Measurements from ENCODE around the gene CDK6. TPM values are rescaled to one million over a fixed set of nuclear protein-coding genes. Genes with fewer than 3 reads are reported as not detected.

Gene CDK6
- total and polyA plus RNA-seq, 2 of the 8 experiments (the other 6 are each of a cell fraction or from before 2014, with no cell fraction given), result 5.9 to 18.9 TPM

- TF ChIP-seq RBBP5 (IDR thresholded peaks at IDR 0.05; ENCODE audit: borderline replicate concordance, low read depth, low read length) (no peak), USF2 (IDR thresholded peaks at IDR 0.05; ENCODE audit: low read length) (no peak), SP2 (IDR thresholded peaks at IDR 0.05; ENCODE audit: low read length) (no peak), HDAC2 (IDR thresholded peaks at IDR 0.05; ENCODE audit: borderline replicate concordance in 1 of 2, low read depth in 2 of 2, low read length in 2 of 2) (no peak), MAFK (IDR thresholded peaks at IDR 0.05; ENCODE audit: low read depth, low read length) (peak; percentile 89), EZH2 (IDR thresholded peaks at IDR 0.05; ENCODE audit: low read depth, low read length, severe bottlenecking) (no peak)
- Histone ChIP-seq H3K79me2 (ENCODE audit: control insufficient read depth in 1 of 2, insufficient read depth in 2 of 2, low read length in 2 of 2) (no peaks in the 10 kb centered on the region), H4K8ac (ENCODE audit: extremely low read depth, insufficient read depth, low read length) (no peak overlapping the region), H3K4me1 (replicated peaks in 1 of 4; ENCODE audit: control insufficient read depth in 3 of 4, insufficient read depth in 4 of 4, low read length in 3 of 4) (no peaks in the 10 kb centered on the region), H3K36me3 (ENCODE audit: control insufficient read depth in 2 of 4, insufficient read depth in 4 of 4, low read length in 3 of 4) (no peaks in the 10 kb centered on the region), H3K4ac (replicated peaks; ENCODE audit: insufficient read length, low read depth, low read length) (no peak overlapping the region), H2AFZ (ENCODE audit: low read length) (no peak overlapping the region), H2BK20ac (ENCODE audit: low read length) (no peak overlapping the region), H3K79me1 (ENCODE audit: low read depth, low read length) (no peaks in the 10 kb centered on the region), H2BK12ac (ENCODE audit: low read depth, low read length) (no peak overlapping the region), H3K14ac (ENCODE audit: insufficient read length) (no peak overlapping the region), H3K23ac (ENCODE audit: insufficient read length) (no peak overlapping the region), H4K20me1 (replicated peaks in 1 of 2; ENCODE audit: control insufficient read depth in 1 of 2, insufficient read depth in 2 of 2, low read length in 2 of 2) (no peaks in the 10 kb centered on the region), H2BK120ac (replicated peaks; ENCODE audit: low read depth, low read length) (no peak overlapping the region), H2AK5ac (ENCODE audit: low read depth, low read length) (no peak overlapping the region), H3K23me2 (ENCODE audit: low read depth, low read length) (no peaks in the 10 kb centered on the region), H3K9me3 (ENCODE audit: insufficient read depth in 2 of 2, low read depth in 1 of 2, low read length in 1 of 2) (no peaks in the 10 kb centered on the region), H3K4me3 (ENCODE audit: extremely low read depth in 1 of 4, insufficient read depth in 2 of 4, low read depth in 3 of 4, low read length in 4 of 4) (no peak overlapping the region), H2BK5ac (ENCODE audit: low read depth, low read length) (no peak overlapping the region), H3K56ac (replicated peaks; ENCODE audit: insufficient read length, low read depth, low read length) (no peak overlapping the region), H4K91ac (replicated peaks; ENCODE audit: insufficient read length, low read length) (no peak overlapping the region), H2BK15ac (ENCODE audit: low read length) (no peak overlapping the region), H3K4me2 (ENCODE audit: insufficient read depth in 1 of 2, low read depth in 2 of 2, low read length in 2 of 2) (no peak overlapping the region), H3K9ac (replicated peaks in 1 of 4; ENCODE audit: extremely low read depth in 1 of 4, low read depth in 3 of 4, low read length in 3 of 4) (no peak overlapping the region), H3K27ac (ENCODE audit: low read depth, low read length) (no peak overlapping the region), H3K18ac (ENCODE audit: extremely low read depth, low read length) (no peak overlapping the region), H4K5ac (ENCODE audit: insufficient read length, low read depth, low read length) (no peak overlapping the region), H3K27me3 (replicated peaks in 1 of 4; ENCODE audit: control insufficient read depth in 3 of 4, extremely low read depth in 1 of 4, insufficient read depth in 3 of 4, low read length in 3 of 4) (no peaks in the 10 kb centered on the region)
- FAIRE-seq, result no peak
- no peak for DNase-seq (ENCODE audit: low read depth in 1 of 2, low spot score in 2 of 2)
- POLR2A ChIA-PET (ENCODE audit: partially characterized antibody), result no interaction called here
- CTCF ChIA-PET (ENCODE audit: partially characterized antibody), result interaction anchor here (1.1 to 1.6 kb wide), 2 partner anchors 15 to 17 kb away, joined by 3 to 5 read pairs; no protein-coding TSS in a partner anchor
- 92% methylated on average over 4 of the region's 4 CpGs; no CpG with 5 or more reads in 1 of the 2 experiments for WGBS, 2 experiments (ENCODE audit: extremely low coverage in 1 of 2, insufficient coverage in 1 of 2, insufficient read length in 1 of 2, insufficient replicate concordance in 2 of 2, low coverage in 1 of 2, low lambda C conversion rate in 2 of 2, missing lambda C conversion rate in 1 of 2)
Measured at GRCh38 chr7:92849322-92849721, 12.9 kb upstream of the CDK6 start.

Measured in H1 (cell line).